ENCODE measurements around the gene CRELD2. TPM values are rescaled to one million over a fixed set of nuclear protein-coding genes. Genes with fewer than 3 reads are reported as not detected.

The CRELD2 gene
- total RNA-seq, 2 experiments from 2014 or later, result 58.0 to 58.1 TPM

GRCh38 chr22:49918911-49919881, 762 bp downstream of the CRELD2 start:
- Mint-ChIP-seq H3K27ac (peak overlapping the region; percentile 70), H3K27me3 (ENCODE audit: low read depth) (no peaks in the 10 kb centered on the region), H3K4me1 (ENCODE audit: low read depth) (peaks cover 39% of the 10 kb centered on the region), H3K36me3 (ENCODE audit: low read depth) (peaks cover 31% of the 10 kb centered on the region), H3K9me3 (ENCODE audit: insufficient read depth) (no peaks in the 10 kb centered on the region), H3K4me3 (peak overlapping the region; percentile 75)
- ATAC-seq, result no peak
- CTCF ChIA-PET, result interaction anchor here (1.1 kb wide), 1 partner anchor 151 kb away, joined by 4 read pairs; no protein-coding TSS in a partner anchor
- DNase-seq, result no peak
- POLR2A ChIA-PET, result interaction anchor here (1.0 to 1.7 kb wide), 3 partner anchors 44 to 93 kb away, joined by 3 to 7 read pairs (median 3); no protein-coding TSS in a partner anchor

- peak overlapping the region; percentile 43 for H3K4me3 Mint-ChIP-seq
- ChIA-PET CTCF (no interaction called here), POLR2A (no interaction called here)
- H3K27ac Mint-ChIP-seq, result no peak overlapping the region
- no peaks in the 10 kb centered on the region for H3K9me3 Mint-ChIP-seq (ENCODE audit: insufficient read depth)
- no peak for ATAC-seq
- H3K36me3 Mint-ChIP-seq (ENCODE audit: low read depth), result peaks cover 37% of the 10 kb centered on the region
- H3K4me1 Mint-ChIP-seq (ENCODE audit: low read depth), result peaks cover 53% of the 10 kb centered on the region
- DNase-seq, result no peak
- H3K27me3 Mint-ChIP-seq (ENCODE audit: low read depth), result no peaks in the 10 kb centered on the region
These were observed 2.4 kb downstream of the CRELD2 start for GRCh38 chr22:49920859-49921258.

GRCh38 chr22:49921508-49922278, 3.3 kb downstream of the CRELD2 start:
- POLR2A ChIA-PET, result interaction anchor here (0.8 kb wide), 1 partner anchor 9 kb away, joined by 3 read pairs; no protein-coding TSS in a partner anchor
- Mint-ChIP-seq H3K4me3 (no peak overlapping the region), H3K27ac (no peak overlapping the region), H3K36me3 (ENCODE audit: low read depth) (peaks cover 37% of the 10 kb centered on the region), H3K9me3 (ENCODE audit: insufficient read depth) (no peaks in the 10 kb centered on the region), H3K27me3 (ENCODE audit: low read depth) (no peaks in the 10 kb centered on the region), H3K4me1 (ENCODE audit: low read depth) (peaks cover 53% of the 10 kb centered on the region)
- CTCF ChIA-PET, result no interaction called here
- ATAC-seq (no peak), DNase-seq (no peak)

DNA sequence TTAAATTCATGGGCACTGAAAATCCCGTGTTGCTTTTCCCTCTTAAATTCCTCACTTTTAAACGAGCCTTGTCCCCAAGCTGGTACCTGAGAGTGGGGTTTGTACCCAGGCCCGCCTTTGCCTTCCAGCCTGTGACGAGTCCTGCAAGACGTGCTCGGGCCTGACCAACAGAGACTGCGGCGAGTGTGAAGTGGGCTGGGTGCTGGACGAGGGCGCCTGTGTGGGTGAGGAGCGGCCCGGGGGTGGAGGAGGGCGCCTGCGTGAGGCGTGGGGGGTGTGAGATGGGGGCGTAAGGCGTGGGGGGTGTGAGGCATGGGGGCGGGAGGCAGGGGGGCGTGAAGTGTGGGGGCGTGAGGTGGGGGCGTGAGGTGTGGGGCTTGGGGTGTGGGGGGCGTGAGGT, 4.0 kb downstream of the CRELD2 start:
- Mint-ChIP-seq H3K27ac (no peak overlapping the region), H3K9me3 (ENCODE audit: insufficient read depth) (no peaks in the 10 kb centered on the region), H3K4me1 (ENCODE audit: low read depth) (peaks cover 51% of the 10 kb centered on the region), H3K27me3 (ENCODE audit: low read depth) (no peaks in the 10 kb centered on the region), H3K36me3 (ENCODE audit: low read depth) (peaks cover 38% of the 10 kb centered on the region), H3K4me3 (no peak overlapping the region)
- ChIA-PET POLR2A (no interaction called here), CTCF (no interaction called here)
- no peak for DNase-seq
- no peak for ATAC-seq

GRCh38 chr22:49922926-49923325, 4.5 kb downstream of the CRELD2 start:
- Mint-ChIP-seq H3K36me3 (ENCODE audit: low read depth) (peaks cover 41% of the 10 kb centered on the region), H3K9me3 (ENCODE audit: insufficient read depth) (no peaks in the 10 kb centered on the region), H3K4me1 (ENCODE audit: low read depth) (peaks cover 51% of the 10 kb centered on the region), H3K27ac (peak overlapping the region; percentile 39), H3K4me3 (no peak overlapping the region), H3K27me3 (ENCODE audit: low read depth) (no peaks in the 10 kb centered on the region)
- DNase-seq (no peak), ATAC-seq (no peak)
- POLR2A ChIA-PET, result no interaction called here
- CTCF ChIA-PET, result interaction anchor here (1.4 kb wide), 1 partner anchor 107 kb away, joined by 3 read pairs; no protein-coding TSS in a partner anchor

DNA sequence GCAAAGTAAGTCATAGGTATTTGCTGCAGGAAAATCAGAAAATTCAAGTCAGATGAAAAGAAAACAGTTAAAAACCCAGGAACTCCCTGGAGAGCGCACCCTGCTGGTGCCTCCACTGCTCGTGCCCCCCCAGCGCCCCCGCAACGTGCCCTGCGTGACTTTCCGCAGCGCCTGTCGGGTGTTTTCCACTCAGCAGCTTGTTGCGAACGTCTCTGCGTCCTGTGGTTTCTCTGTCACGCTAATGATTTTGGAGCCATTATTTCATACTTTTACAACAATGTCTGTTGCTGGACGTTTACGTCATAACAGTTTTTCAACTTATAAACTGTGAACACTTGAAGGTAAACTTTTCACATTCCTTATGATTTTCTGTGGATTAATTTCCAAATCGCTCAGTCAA, 5.0 kb downstream of the CRELD2 start:
- DNase-seq, result no peak
- H3K36me3 Mint-ChIP-seq (ENCODE audit: low read depth), result peaks cover 41% of the 10 kb centered on the region
- ChIA-PET POLR2A (no interaction called here), CTCF (interaction anchor here (0.9 to 1.4 kb wide), 2 partner anchors 8 to 107 kb away, joined by 3 read pairs; no protein-coding TSS in a partner anchor)
- H3K9me3 Mint-ChIP-seq (ENCODE audit: insufficient read depth), result no peaks in the 10 kb centered on the region
- H3K4me3 Mint-ChIP-seq, result no peak overlapping the region
- peaks cover 51% of the 10 kb centered on the region for H3K4me1 Mint-ChIP-seq (ENCODE audit: low read depth)
- peak overlapping the region; percentile 39 for H3K27ac Mint-ChIP-seq
- H3K27me3 Mint-ChIP-seq (ENCODE audit: low read depth), result no peaks in the 10 kb centered on the region
- ATAC-seq, result no peak

GRCh38 chr22:49924113-49924833, 5.8 kb downstream of the CRELD2 start:
- Mint-ChIP-seq H3K27ac (peak overlapping the region; percentile 95), H3K4me1 (ENCODE audit: low read depth) (peaks cover 51% of the 10 kb centered on the region), H3K27me3 (ENCODE audit: low read depth) (no peaks in the 10 kb centered on the region), H3K4me3 (no peak overlapping the region), H3K36me3 (ENCODE audit: low read depth) (peaks cover 41% of the 10 kb centered on the region), H3K9me3 (ENCODE audit: insufficient read depth) (no peaks in the 10 kb centered on the region)
- POLR2A ChIA-PET, result no interaction called here
- no peak for DNase-seq
- ATAC-seq, result no peak
- CTCF ChIA-PET, result interaction anchor here (0.9 to 2.4 kb wide), 3 partner anchors 9 to 157 kb away, joined by 3 to 17 read pairs (median 3); no protein-coding TSS in a partner anchor

DNA sequence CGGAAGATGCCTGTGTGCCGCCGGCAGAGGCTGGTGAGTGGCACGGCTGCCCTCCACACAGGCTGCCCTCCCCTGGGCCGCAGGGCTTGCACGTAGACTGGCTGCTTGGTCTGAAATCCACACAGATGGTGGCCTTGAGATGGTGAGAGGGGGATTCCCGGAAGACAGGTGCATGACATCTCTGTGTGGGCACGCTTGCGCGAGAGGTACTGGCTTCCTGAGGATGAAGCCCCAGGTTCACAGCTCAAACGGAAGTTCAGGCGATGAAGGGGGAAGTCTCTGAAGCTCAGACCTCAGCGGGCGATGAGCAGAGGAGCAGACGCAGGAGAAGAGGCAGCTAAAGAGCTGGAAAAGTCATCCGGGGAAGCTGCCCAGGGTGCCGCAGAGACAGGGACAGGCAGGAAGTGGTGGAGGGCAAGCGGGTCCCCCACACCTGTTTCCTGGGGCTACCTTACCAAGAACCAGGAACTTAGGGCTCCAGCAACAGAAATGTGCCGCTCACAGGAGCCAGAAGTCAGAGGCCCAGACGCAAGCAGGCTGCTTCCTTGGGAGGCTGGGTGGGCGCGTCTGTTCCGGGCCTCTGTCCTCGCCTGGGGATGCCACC, 7.2 kb downstream of the CRELD2 start:
- peaks cover 42% of the 10 kb centered on the region for H3K4me1 Mint-ChIP-seq (ENCODE audit: low read depth)
- ChIA-PET POLR2A (interaction anchor here (0.6 to 1.6 kb wide), 9 partner anchors 8 to 100 kb away, joined by 3 to 7 read pairs (median 4); partner anchors contain the start of gene PIM3), CTCF (interaction anchor here (0.6 to 3.8 kb wide), 6 partner anchors 101 to 180 kb away, joined by 3 to 28 read pairs (median 4); partner anchors contain the start of gene MLC1)
- peaks cover 31% of the 10 kb centered on the region for H3K36me3 Mint-ChIP-seq (ENCODE audit: low read depth)
- peak; percentile 77 for ATAC-seq
- H3K27me3 Mint-ChIP-seq (ENCODE audit: low read depth), result no peaks in the 10 kb centered on the region
- no peaks in the 10 kb centered on the region for H3K9me3 Mint-ChIP-seq (ENCODE audit: insufficient read depth)
- peak overlapping the region; percentile 95 for H3K27ac Mint-ChIP-seq
- peak overlapping the region; percentile 67 for H3K4me3 Mint-ChIP-seq
- peak; percentile 81 for DNase-seq

DNA sequence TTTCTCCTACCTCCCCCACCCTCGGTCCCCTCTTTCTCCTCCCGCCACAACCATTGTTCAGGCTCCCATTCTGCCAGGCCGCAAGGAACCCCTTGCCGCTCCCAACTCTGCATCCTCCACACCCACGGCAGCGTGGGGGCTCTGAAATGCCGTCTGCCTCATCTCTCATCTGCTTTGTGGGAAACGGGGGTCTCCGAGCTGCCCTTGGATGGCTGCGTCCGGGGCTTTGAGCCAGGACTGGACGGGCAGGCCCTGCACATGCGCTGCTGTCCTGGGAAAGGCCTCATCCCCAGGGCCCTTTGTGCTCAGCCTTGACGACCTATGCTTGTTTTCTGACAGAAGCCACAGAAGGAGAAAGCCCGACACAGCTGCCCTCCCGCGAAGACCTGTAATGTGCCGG, 8.5 kb downstream of the CRELD2 start:
- Mint-ChIP-seq H3K27ac (peak overlapping the region; percentile 89), H3K27me3 (ENCODE audit: low read depth) (no peaks in the 10 kb centered on the region), H3K9me3 (ENCODE audit: insufficient read depth) (no peaks in the 10 kb centered on the region), H3K4me1 (ENCODE audit: low read depth) (peaks cover 51% of the 10 kb centered on the region), H3K36me3 (ENCODE audit: low read depth) (peaks cover 25% of the 10 kb centered on the region), H3K4me3 (peak overlapping the region; percentile 15)
- no peak for ATAC-seq
- CTCF ChIA-PET, result interaction anchor here (2.4 to 3.8 kb wide), 2 partner anchors 104 to 160 kb away, joined by 17 to 28 read pairs; no protein-coding TSS in a partner anchor
- DNase-seq, result no peak
- POLR2A ChIA-PET, result no interaction called here

DNA sequence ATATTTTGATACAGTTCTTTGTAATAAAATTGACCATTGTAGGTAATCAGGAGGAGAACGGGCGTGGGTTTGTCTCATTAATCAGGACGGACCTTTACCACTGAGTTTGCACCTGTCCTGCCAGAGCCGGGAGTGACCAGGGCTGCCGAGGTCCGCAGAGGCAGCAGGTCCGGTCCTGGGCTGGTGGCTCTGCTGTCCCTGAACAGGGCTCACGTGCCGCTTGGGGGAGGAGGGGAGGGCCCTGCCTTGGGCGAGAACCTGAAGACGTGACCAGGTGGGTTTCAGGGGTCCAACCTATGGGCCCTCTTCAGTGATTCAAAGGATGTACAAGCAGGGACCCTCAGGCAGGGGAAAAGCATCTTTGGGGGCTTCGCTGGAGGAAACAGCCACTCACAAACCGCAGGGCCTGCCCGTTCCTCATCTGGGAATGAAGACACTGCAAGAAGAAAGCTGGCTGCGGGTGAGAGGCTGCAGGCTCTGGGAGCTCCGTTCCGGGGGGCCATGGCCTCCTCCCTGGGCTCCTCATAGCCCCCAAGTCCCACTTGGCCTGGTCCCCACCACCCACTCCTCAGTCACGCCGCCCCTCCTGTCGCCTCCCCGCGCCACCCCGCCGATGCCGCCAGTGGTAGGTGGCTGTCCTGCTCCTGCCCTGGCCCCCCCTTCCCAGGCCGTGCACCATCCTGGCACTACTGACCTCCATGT, 9.2 kb downstream of the CRELD2 start:
- POLR2A ChIA-PET, result no interaction called here
- Mint-ChIP-seq H3K9me3 (ENCODE audit: insufficient read depth) (no peaks in the 10 kb centered on the region), H3K27me3 (ENCODE audit: low read depth) (no peaks in the 10 kb centered on the region), H3K4me3 (no peak overlapping the region), H3K4me1 (ENCODE audit: low read depth) (peaks cover 48% of the 10 kb centered on the region), H3K27ac (peak overlapping the region; percentile 89), H3K36me3 (ENCODE audit: low read depth) (peaks cover 21% of the 10 kb centered on the region)
- DNase-seq (no peak), ATAC-seq (no peak)
- CTCF ChIA-PET, result interaction anchor here (3.8 kb wide), 1 partner anchor 103 kb away, joined by 28 read pairs; no protein-coding TSS in a partner anchor

All from activated CD8-positive, alpha-beta T cell treated with anti-CD3 and anti-CD28 coated beads, Interleukin-2, amount 10 ng/mL, durations not matched to agents 7 days and 5 days (primary cell).